GM18526 (cell line): ENCODE results near the gene CDKAL1.

Experiments
- POLR2A ChIP-seq: IDR thresholded peaks from 3 replicates; pipeline ENCODE4 v1.6.1; 2011; ENCODE audit not compliant: insufficient read length; ENCODE audit errors: extremely low read depth

The CDKAL1 gene

DNA sequence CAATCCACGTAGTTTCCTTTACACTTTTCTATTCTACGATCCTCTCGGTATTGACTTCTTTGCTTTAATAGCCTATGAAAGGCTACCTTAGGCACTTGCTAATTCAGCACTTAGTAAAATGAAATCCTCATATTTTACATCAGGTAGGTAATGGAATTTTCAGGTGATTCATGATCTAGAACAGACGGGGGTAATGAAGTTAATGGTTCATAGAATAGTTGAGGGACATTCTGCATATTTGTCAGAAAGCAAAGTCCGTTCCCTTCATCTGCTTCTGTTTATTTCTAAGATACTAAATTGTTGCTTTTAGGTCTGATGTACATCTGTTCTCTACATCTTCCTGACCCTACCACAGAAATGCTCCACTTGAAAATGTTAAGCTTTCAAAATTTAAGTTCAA is 431.7 kb downstream of the CDKAL1 start:
- no peak for TF ChIP-seq POLR2A

DNA sequence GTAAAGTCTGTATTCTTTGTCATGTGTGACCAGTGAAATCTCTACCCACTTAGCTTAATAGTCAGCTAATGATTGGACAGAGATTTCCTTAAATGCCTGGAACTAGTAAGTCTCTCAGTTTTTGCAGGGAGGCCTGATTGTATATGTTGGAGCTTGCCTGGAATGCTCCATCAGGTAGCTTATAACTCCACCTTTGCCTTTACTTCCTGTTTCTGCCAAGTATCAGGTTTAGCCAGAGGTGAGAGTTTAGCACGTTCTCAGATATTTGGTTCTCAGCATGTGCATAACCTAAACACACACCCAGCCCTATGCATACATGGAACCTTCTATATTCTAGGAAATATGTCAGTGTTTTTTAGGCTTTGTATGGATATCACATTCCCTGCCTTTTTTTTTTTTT is 435.3 kb downstream of the CDKAL1 start:
- no peak for TF ChIP-seq POLR2A

DNA sequence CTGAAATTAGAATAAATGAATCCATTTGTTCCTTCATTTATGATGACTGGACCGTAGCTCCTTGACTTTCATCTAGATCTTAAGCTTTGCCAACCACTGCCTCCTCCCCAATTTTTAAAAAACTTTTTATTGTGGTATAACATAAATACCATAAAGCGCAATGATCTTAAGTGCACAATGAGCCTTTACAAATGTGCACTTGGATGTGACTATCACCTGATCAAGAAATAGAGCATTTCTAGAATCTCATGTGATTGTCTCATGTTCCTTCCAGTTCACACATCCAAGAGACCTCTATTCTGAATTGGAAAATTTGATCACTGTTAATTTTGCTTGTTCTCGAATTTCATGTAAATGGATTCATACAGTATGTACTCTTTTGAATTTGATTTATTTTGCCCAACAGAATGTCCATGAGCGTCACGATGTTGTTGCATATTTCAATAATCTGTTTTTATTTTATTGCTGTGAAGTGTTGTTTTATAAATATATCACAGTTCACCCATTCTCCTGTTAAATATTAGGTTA is 442.2 kb downstream of the CDKAL1 start:
- no peak for TF ChIP-seq POLR2A

DNA sequence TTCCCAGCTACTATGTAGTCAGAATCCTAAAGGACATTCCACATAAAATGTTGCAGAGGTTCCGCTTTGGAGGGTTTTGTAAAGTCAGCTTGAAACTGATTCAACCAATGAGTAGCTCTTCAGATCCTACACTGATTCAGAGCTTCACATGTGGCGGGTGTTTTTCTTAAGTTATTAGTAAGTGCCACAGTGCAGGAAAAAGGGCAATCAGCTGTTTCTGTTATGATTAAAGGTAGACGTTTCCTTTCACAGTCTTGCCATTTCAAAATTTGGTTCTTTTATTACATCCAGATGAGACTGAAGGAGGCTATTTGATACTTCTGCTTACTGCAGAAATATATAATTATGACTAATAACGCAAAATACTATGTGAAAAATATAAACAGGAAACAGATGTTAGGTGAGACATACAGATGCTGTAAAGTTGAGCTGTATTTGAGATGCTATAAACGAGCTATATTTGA is 443.9 kb downstream of the CDKAL1 start:
- TF ChIP-seq POLR2A: no peak

DNA sequence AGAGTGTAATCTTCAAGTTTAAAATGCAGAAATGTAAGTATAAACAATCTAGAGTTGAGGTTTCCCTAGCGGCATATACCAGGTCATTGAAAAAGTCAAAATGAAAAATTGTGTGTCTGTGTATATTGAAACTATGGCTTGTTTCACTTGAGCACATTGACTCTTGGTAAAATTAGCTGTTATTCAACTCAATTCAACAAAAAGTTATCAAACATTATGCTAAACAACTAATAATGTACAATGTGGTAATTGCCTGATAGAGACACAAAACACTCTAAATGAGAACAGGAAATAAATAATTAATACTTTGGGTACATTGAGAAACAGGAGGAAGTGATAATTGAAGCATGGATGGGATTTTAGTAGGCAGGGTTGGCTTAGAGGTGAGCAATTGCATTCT is 444.8 kb downstream of the CDKAL1 start:
- no peak for TF ChIP-seq POLR2A

DNA sequence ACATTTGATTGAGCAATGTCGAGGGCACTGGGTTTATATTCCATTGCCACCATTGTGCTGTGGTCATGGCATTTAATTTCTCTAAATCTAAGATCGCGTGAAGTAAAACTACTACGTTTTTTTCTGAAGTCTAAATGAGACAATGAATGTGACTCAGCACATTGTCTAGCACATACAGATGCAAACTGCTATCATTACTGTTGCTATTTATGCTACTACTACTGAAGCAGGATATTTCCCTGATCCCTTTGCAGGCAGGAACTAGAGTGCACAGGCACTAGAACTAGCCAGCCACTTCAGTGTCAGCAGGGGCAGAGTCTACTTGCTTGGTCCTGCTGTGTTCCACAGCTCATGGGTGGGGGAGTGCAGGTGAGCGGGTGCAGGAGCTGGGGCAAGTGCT is 449.7 kb downstream of the CDKAL1 start:
- no peak for TF ChIP-seq POLR2A

DNA sequence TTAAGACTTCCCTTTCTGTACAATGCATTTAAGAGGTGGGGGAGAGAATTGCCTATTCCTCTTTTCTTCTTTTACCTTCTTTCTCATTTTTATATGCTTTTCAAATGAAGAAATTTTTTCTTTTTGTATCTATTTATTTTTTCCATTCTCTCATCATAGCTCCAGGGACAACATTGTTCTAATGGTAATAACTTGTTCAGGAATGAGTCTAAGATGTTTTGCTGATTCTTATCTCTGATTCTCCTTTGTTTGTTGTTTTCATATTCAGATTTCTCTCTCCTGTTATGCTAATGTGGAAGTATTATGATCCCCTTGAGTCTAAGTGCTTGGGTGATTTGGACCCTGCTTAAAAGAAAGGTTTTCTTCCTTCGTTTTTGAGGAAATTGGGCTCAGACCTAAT is 451.6 kb downstream of the CDKAL1 start:
- no peak for TF ChIP-seq POLR2A

DNA sequence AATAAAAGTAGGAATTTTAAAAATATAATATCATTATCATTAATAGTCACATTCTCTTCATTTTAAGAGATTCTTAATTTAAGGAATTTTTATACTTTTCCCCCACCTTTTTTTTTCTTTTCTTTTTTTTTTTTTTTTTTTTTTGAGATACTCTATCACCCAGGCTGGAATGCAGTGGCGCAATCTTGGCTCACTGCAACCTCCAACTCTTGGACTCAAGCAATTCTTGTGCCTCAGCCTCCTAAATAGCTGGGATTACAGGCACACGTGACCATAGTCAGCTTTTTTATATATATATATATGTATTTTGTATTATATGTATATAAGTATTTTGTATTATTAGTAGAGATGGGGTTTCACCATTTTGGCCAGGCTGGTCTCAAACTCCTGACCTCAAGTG is 457.7 kb downstream of the CDKAL1 start:
- TF ChIP-seq POLR2A: no peak

DNA sequence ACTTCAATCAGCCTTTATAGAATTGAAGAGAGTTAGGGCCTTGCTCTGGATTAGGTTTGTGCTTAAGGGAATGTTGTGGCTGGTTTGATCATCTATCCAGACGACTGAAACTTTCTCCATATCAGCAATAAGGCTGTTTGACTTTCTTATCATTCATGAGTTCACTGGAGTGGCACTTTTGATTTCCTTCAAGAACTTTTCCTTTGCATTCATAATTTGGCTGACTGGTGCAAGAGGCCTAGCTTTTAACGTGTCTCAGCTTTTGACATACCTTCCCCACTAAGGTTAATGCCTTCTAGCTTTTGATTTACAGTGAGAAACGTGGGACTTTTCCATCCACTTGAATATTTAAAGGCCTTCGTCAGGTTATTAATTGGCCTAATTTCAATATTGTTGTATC is 461.8 kb downstream of the CDKAL1 start:
- TF ChIP-seq POLR2A: no peak

DNA sequence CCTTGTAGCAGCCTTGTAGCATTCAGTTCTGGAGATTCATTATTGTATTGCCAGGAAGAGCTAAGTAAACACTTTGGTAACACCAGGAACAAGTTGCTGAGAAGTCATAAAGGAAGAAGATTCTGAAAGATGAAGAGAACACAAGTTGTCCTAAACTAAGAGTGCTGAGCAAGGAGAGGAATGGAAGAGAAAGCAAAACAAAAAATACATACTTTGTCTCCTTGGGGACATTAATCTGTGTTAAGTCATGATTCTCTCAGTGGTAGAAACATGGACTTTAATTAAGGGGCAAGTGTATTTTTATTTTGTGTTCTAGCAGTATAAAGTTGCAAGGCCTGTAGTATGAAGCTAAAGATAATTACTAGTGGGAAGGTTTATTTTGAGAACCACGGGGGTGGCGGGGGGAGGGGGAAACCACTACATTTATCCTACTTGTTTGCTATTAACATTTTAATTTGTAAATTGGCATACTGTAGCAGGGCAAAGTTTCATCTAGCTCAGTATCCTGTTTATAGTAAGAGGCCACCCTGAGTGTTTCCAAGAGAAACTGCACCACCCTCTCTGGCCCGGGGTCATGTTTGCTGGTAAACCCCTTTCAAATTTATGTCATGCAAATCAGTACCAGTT is 463.0 kb downstream of the CDKAL1 start:
- TF ChIP-seq POLR2A: no peak

DNA sequence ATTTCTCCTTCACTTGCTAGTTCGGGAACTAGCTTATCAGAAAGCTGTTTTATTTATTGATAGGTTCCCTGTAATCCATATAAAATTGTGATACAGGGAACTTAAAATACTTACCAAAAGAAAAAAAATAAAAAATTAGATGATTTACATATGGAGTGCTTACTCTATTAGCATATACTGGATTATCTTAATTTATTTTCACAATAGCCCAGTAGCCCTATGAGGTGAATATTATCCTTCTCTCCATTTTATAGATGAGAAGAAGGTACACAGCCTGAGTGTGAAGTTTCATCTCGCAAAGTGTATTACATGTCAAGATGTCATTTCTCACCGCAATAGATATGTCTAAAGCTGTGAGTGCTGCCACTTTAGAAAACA is 463.5 kb downstream of the CDKAL1 start:
- TF ChIP-seq POLR2A: no peak

DNA sequence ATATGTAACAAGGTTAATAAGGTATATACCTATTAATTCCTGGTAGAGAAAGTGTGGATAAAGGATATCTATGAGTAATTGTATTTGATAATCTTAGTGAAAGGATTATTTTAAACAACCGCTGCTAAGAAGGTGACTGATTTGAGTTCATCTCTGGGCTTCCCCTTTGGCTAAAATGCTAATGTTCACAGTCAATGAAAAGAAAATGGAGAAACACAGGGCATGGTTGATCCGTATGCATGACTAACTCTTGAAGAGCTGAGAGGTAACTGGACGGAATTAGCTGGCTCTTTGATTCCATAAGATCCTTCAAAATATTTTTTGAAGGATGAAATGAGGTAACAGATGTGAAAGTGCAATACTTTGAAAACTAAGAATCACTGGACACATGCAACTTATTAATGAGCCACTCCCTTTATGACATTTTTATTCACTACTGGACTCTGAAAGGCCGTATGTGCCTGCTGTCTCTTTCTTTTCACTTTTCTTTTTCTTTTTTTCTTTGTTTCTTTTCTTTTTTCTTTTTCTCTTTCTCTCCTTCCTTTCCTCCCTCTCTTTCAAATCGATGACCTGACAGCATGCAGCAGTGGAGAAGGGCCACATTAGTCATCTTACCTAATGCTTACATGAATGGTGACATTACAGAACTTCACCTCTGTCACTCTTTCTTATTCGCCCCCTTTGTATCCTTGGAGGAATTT is 464.6 kb downstream of the CDKAL1 start:
- no peak for TF ChIP-seq POLR2A

DNA sequence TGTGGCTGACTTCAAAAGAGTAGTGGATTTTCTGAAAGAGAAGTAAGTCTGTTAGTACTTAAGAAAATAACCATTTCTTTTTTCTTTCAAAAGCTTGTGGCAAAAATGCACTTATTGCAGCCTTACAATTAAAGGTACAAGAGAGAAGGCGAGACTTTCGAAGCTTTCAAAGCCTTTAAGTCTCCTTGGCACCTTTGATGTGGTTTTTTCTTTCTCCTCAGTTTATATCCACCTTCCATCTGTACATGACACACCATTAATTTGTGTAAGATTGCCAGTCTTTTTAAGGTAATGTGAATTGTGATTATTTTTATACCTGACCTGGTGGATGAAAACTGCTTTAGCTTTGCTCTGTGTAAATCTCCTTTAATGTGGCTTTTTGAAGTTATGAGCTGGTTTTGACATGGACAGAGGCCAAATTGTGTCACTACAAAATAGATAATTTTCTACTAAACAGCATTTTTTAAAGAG is 466.1 kb downstream of the CDKAL1 start:
- TF ChIP-seq POLR2A: no peak

DNA sequence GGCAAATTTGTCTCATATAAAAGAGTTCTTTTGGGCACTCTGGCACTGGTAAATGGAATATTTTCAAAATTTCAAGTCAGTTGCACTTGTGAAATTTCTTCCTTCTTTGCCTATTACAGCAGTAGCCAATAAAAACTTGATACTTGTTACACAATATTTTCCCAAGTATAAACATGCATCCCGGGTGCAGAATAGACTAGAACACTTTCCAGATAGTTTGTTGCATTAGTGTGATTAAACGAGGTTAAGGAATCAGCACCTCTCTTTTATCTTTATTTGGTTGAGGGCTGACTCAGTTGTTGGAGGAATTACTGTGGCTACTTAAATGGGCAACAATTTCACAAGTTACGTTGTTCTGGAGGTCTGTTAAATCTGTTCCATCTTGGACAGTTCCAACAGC is 467.5 kb downstream of the CDKAL1 start:
- no peak for TF ChIP-seq POLR2A

DNA sequence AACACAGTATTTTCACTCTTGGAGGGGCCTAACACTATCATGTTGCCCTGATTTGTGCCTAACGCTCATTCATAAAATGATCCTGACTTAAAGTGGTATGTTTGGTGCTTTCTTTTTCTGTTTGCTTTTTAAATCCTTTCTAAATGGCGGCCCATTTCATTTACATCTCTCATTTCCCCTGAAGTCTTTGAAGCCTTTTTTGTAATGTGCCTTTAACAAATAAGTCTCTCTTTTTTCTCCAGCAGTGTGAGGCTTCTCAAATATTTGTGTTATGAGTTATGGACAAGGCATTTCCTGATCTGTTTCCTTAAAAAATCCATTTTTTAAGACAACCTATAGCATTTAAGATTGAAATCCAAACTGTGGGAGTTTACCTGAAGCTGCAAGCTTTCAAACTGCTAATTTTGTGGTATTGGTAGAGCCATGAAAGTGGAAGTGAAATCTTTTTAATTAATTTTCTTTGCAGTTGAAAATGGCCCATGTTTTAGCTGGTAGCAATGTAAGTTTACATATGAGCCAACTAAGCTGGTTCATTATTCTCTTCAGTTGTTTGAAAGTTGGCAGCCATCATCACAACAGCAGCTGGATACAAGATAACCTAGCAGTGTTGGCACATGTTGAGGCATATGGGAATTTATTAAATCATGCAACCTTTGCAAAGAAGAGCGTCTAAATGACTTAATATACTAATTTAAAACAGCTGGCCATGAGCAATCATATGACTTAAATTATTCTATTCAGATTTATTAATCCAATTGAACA is 469.7 kb downstream of the CDKAL1 start:
- no peak for TF ChIP-seq POLR2A

DNA sequence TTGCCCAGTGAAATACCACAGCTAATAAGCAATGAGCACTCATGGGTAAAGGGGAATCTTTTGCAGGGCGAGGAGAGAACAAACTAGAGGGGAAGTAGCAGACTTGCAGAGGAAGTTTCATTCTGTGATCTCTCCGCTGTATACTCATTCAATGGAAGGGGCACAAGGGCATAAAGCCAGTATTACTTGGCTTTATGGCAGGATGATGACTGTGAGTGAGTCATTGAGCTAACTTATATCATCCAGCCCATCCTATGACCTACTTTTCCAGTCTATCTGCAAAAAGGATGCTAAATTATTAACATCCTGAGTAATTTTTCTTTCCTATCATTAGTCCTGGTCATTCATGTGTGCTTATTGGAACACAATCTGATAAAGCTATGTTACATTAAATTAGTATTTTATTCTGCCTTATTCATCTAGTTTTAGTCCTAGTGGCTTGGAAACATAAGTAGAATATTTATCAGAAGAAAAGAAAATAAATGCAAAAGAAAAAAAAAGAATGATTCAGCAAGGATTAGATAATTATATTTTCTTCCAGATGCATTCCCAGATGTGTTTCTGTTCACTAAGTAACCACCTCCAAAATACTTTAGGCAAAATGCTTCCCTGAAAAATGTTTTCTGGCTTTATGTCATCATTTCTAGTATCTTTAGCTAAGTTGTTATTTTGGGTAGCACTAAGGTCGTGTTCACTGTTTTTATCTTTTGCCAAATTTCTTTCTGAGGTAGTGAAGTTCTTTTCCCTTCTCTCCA is 471.7 kb downstream of the CDKAL1 start:
- no peak for TF ChIP-seq POLR2A

DNA sequence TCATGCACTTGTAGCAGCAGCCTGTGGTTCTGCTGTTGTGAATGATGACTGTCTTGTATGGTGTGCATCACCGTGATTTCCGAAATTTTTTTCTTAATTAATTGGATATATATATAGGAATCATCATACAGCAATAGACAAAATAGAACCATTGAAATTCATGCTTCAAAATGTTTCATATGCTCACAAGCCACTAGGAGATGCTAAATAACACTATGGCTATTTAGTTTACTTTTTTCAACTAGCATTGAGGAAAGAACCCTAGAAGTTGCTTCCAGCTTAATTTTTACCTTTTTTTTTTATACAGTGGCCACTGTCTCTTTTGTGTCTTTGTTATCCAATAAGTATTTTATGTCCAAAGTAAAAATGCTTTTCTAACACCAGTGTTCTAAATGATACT is 485.4 kb downstream of the CDKAL1 start:
- no peak for TF ChIP-seq POLR2A
